Measurements from ENCODE around the gene C3orf20.
A peak's percentile ranks its signal among the peaks of the same experiment; 100 is the strongest.

Gene C3orf20

DNA sequence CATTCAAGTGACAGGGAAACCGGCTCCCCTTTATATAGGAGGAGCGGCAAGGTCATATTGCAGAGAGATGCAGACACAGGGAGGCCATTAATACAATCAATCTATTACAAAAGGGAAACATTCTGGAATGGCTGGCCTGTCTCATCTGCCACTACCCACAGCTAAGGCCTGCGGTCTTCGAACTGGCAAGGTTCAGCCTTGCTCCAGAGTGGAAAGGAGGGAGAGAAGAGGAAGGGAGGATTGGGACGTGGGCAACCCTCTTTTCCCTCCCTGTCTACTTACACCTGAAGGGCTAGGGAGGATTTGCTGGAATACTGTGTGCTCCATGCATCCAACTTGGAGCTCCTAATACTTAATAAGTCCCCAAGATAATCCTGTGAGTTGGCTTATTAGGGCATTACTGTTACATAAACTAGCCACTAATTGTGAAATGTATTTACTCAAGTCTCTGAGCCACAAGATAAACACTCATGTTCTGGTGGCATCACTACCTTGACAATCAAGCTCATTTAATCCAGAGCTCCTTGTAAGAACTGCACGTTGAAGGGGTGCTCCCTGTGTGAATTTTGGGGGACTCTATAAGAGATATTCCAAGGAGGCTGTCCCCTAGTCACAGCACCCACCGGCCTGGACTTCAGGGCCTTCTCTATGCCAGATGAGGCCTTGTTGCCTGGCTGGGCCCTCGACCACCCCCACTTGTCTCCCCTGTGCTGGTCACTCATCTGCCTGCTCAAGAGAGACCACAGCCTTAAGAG lies 43.1 kb upstream of the C3orf20 start:
- H3K4me3 ChIP-seq (ENCODE audit: low read depth, low read length), result no peak overlapping the region
- in situ Hi-C loops (cut with HindIII; ENCODE audit: low sequenced_read_pairs), result no loop called here
- DNase-seq (ENCODE audit: low read depth, low spot score), result no peak
- TF ChIP-seq, protein P1, sequence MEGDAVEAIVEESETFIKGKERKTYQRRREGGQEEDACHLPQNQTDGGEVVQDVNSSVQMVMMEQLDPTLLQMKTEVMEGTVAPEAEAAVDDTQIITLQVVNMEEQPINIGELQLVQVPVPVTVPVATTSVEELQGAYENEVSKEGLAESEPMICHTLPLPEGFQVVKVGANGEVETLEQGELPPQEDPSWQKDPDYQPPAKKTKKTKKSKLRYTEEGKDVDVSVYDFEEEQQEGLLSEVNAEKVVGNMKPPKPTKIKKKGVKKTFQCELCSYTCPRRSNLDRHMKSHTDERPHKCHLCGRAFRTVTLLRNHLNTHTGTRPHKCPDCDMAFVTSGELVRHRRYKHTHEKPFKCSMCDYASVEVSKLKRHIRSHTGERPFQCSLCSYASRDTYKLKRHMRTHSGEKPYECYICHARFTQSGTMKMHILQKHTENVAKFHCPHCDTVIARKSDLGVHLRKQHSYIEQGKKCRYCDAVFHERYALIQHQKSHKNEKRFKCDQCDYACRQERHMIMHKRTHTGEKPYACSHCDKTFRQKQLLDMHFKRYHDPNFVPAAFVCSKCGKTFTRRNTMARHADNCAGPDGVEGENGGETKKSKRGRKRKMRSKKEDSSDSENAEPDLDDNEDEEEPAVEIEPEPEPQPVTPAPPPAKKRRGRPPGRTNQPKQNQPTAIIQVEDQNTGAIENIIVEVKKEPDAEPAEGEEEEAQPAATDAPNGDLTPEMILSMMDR (IDR thresholded peaks at IDR 0.05; ENCODE audit: low read depth, low read length), result no peak

DNA sequence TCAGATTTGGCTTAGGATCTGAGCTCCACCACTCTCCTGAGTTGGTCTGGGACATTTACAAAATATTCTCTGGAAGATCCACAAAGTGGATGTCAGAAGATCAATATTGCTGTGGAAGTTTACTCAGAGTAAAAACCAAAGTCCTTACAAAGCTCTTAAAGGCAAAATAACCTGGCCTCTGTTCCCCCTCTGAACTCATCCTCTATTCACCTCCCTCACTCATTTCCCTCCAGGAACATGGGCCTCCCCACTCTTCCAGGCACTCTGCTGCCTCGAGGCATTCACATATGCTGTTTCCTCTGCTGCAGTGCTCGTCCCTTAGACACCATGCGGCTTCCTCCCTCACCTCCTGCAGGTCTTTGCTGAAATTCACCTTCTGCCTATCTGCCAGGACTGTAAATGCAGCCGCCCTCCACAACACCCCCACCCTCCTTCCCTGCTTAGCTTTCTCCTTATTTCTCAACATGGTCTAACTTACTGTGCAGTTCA lies 42.5 kb upstream of the C3orf20 start:
- no peak for DNase-seq (ENCODE audit: low read depth, low spot score)
- in situ Hi-C loops (cut with HindIII; ENCODE audit: low sequenced_read_pairs), result no loop called here
- TF ChIP-seq, protein P1 (IDR thresholded peaks at IDR 0.05; ENCODE audit: low read depth, low read length), result no peak
- H3K4me3 ChIP-seq (ENCODE audit: low read depth, low read length), result no peak overlapping the region

DNA sequence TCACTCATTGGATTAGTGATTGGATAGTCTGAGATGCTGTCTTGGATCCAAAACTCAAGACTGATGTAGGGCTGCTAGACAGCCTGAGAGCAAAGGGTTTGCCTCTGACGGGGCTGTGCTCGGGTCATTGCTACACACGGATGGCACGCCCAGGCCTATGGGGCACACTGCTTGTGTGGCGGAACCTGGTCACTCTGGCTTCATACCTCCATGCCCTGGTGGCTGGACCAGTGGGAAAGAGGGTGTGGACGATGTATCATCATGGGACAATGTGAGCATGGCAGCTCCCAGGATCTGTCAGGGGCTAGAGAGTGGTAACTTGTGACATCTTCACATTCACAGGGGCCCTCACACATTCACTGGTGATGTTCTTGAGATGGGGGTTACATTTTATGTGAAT lies 41.5 kb upstream of the C3orf20 start:
- no peak for DNase-seq (ENCODE audit: low read depth, low spot score)
- in situ Hi-C loops (cut with HindIII; ENCODE audit: low sequenced_read_pairs), result no loop called here
- TF ChIP-seq, protein P1 (IDR thresholded peaks at IDR 0.05; ENCODE audit: low read depth, low read length), result no peak
- H3K4me3 ChIP-seq (ENCODE audit: low read depth, low read length), result no peak overlapping the region

DNA sequence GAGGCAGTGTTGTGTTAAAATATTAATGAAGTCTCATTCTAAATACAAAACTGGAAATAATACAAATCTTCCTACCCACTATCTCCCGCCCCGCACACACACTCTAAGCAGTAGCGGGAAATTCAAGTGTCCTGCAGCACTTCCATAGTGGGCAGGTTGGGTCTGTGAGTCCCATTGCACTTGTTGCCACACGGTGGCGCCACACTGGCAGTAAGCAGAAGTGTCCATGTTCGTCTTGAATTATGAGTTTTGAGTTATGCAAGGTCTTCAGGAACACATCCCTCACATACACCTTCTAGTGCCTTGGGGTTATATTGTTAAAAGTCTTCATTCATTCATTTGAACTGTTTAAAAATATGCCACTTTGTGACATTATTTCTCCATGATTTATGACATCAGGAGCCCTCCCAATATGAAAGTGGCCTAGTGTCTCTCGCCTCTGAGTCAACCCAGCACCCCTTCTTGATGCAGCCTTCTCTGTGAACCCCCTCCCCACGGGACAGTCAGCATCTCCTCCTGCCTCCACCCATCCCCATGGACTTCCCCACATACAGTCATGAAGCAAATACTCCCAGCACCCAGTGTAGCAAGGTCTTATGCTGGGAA lies 41.0 kb upstream of the C3orf20 start:
- in situ Hi-C loops (cut with HindIII; ENCODE audit: low sequenced_read_pairs), result no loop called here
- TF ChIP-seq, protein P1 (IDR thresholded peaks at IDR 0.05; ENCODE audit: low read depth, low read length), result peak; percentile 78
- DNase-seq (ENCODE audit: low read depth, low spot score), result peak; percentile 30
- H3K4me3 ChIP-seq (ENCODE audit: low read depth, low read length), result no peak overlapping the region

DNA sequence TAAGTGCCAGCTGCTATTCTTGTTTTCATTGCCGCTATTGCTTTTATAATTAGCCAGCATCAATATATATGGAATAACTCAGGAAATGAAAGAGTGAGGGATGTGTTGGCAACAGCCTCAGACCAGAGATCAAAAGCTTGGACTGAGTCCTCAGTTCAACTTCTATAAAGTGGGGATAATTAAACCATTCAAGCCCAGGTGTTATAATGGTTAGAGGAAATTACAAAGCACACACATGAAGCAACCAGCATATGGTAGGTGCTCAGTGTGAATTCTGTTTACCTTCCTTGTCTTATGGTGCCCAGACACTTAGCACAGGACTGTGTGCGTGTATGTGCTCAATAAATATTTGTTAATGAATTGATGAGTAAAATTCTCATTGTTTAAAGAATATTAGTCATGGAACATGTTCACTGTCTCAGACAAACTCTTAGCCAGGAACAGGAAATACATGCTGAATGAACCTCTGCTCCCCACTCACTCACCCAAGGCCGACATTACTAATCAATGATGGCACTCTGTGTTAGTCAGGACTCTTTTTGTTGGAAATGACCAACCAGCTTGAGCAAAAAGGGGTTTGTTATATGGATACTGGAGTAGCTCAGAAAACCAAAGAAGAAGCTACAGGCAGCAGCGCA lies 40.1 kb upstream of the C3orf20 start:
- TF ChIP-seq, protein P1 (IDR thresholded peaks at IDR 0.05; ENCODE audit: low read depth, low read length), result no peak
- in situ Hi-C loops (cut with HindIII; ENCODE audit: low sequenced_read_pairs), result no loop called here
- no peak overlapping the region for H3K4me3 ChIP-seq (ENCODE audit: low read depth, low read length)
- DNase-seq (ENCODE audit: low read depth, low spot score), result no peak

DNA sequence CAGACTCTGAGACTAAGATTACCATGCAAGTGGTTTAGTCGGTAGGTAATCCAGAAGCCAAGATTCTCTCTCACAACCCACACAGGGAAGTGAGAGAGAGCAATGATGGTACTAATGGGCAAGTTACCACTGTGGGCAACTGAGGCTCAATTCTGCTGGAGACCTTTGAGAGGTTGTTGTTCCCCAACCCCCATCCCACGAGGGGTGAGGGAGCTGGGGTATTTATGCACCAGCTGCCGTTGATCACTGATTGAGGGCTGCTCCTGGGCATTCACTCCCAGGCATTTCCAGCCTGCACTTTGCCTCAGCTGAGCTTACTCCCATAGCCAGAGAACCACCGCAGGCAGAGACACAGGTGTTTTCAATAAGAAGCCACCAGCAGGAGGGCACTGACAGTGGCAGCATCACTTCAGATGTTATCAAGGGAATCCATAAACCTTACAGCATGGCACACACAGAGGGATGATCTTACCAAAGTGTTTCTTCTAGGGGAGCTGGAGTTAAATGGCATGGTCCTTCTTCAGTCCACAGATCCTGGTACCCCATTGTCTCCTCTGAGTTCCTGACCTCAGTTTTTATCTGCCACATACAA lies 38.3 kb upstream of the C3orf20 start:
- no peak for DNase-seq (ENCODE audit: low read depth, low spot score)
- H3K4me3 ChIP-seq (ENCODE audit: low read depth, low read length), result no peak overlapping the region
- in situ Hi-C loops (cut with HindIII; ENCODE audit: low sequenced_read_pairs), result no loop called here
- TF ChIP-seq, protein P1 (IDR thresholded peaks at IDR 0.05; ENCODE audit: low read depth, low read length), result no peak

Measured in astrocyte of the spinal cord (primary cell).